GM21381 (cell line): ENCODE data around the gene HTT.
"Not testable (repeated sequence)": the region's sequence is repeated elsewhere in the genome, so short reads cannot be mapped to it uniquely, and the experiment has no call there.

Experiments
- ATAC-seq: cut with Tn5 transposase; IDR thresholded peaks from one replicate; pipeline ENCODE4 v1.9.1; 2021; ENCODE audit warnings: mild to moderate bottlenecking, moderate library complexity; ENCODE audit not compliant: unreplicated experiment

Gene HTT

DNA sequence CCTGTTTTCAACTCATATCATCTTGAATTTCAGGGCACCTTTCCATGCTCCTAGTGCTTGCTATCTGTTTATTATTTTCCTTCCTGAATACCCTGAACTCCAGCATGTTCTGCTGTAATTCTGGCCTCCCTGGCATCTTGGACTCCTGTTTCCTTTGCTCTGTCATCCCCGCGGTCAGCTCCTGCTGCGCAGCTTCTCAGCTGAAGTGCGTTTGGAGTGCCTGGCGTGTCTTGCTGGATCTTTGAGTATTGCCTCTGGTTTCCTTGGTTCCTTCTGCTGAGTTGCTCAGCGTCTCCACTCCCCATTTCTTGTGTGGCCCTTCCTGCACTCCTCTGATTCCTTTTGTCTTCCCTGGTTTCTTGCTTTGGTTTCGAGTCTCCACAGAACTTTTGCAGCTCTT, 84.4 kb downstream of the HTT start:
- no peak for ATAC-seq

DNA sequence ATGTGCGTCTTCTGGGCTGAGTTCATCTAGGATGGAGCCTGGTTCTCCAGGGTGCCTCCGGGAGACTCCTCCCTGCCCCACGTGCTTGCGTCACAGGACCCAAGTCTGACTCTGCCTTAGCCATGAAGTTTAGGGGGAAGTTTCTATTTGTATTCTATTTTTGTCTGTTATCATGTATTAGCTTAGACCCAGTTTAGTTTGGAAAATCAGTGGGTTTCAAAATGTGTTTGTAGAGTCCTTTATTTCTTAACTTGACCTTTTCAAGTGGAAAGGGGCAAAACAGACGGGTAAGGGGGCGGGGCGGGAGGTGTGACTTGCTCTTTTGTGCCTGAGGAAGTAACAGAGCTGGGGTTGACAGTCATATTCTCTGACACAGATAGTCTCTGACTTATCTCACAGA, 86.0 kb downstream of the HTT start:
- no peak for ATAC-seq

DNA sequence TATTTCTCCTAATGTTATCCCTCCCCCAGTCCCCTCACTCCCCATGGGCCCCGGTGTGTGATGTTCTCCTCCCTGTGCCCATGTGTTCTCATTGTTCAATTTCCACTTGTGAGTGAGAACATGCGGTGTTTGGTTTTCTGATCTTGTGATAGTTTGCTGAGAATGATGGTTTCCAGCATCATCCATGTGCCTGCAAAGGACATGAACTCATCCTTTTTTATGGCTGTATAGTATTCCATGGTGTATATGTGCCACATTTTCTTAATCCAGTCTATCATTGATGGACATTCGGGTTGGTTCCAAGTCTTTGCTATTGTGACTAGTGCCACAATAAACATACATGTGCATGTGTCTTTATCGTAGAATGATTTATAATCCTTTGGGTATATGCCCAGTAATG, 86.6 kb downstream of the HTT start:
- not testable (repeated sequence) for ATAC-seq

DNA sequence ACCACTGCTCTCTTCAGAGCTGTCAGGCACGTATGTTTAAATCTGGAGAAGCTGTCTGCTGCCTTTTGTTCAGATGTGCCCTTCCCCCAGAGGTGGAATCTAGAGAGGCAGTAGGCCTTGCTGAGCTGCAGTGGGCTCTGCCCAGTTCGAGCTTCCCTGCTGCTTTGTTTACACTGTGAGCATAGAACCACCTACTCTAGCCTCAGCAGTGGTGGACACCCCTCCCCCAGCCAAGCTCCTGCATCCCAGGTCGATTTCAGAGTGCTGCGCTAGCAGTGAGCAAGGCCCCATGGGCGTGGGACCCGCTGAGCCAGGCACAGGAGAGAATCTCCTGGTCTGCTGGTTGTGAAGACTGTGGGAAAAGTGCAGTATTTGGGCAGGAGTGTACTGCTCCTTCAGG, 92.0 kb downstream of the HTT start:
- ATAC-seq, result not testable (repeated sequence)

DNA sequence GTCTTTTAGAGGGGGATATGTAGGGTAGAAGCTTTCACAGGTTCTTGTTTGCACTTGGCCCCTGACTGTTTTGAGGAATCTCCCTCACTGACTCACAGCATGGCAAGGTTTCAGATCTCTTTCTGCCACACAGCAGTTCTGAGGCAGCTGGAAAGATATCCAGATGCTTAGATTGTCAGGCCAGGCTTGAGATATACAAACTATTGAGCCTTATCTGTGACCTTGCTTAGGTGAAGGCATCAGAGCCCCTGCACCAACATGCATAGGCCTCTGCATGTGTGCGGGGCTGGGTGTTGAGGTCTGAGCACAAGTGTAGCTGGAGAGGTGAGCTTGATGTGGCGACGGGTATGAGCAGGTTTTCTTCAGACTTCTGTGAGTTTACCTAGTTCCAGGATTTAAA, 93.5 kb downstream of the HTT start:
- no peak for ATAC-seq

DNA sequence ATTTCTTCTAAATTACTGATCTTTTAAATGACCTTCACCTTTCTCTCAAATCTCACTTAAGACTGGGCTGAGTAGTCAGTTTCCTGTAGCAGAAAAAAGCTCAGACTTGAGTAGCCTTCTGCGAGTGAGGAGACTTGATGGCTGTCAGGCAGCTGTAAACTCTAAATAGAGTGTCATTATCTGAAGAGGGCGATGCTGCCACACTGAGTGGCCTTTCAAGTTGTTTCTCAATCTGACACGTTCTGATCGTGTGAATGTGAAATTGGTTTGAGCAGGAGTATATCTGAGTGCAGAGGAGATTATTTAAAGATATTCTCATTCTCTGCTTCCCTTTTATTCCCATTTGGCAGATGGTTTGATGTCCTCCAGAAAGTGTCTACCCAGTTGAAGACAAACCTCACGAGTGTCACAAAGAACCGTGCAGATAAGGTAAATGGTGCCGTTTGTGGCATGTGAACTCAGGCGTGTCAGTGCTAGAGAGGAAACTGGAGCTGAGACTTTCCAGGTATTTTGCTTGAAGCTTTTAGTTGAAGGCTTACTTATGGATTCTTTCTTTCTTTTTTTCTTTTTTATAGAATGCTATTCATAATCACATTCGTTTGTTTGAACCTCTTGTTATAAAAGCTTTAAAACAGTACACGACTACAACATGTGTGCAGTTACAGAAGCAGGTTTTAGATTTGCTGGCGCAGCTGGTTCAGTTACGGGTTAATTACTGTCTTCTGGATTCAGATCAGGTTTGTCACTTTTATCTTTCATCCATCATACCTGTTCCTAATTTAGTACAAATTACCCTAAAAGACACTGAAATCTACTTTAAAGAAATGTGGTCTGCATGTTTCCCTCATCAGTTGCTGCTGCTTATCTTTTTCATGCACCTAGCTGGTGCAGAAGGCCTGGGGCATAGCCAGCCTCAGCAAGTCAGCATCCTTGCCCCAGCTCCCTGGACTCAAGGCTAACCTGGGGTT, 100.2 kb downstream of the HTT start:
- no peak for ATAC-seq

DNA sequence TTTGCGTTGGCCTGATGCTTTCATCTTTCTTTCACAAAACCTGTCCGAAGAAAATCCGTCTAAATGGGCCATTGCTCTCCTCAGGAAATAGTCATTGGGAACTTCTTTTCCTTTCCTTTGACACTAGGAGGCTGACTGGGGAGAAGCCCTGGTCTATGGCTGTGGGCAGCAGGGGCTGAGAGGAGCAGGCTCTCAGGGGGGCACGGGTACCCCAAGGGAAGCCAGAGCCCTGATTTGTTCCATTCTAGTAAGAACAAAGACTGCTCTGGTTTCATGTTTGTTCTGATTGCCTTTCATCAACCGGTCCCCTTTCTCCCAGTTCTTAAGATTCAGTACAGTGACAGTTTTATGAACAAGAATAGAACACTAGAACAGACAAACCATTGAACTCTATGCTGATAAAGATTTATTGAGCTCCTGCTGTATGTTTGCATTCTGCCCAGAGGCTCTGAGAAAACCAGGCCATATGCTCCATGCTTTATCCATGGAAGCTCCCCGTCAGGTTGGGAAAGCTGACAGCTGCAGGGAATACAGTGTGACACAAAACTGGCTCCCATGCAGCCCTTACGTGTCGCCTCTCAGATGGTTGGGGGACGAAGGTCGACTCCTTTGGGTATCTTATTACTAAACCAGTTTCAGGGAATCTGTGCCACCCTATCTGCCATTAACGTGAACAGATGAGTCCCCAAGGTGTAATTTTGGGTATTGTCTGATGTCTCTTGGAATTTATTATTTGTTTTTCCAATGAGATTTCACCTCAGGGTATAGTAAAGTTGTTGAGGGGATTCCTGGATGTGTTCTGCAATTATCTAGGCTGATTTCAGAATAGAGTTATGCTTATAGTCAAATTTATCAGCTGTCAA, 102.1 kb downstream of the HTT start:
- no peak for ATAC-seq

DNA sequence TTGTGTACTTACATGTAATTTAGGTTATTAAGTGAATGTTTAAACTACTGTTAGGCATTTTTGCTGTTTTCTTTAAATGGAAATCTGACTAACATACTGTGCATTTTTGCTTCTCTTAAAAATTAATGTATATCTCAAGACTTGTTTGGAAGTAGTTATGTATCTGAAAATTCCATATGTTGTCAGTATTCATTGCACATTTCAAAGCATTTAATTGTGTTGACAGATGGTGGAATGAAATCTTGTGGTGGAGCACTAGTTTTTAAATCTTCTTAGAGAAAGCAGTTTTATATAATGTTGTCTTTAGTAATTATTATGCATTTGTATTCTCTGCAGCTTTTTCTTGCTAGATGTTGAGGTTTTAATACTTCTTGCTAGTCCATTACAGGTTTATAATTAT, 102.9 kb downstream of the HTT start:
- ATAC-seq, result no peak

DNA sequence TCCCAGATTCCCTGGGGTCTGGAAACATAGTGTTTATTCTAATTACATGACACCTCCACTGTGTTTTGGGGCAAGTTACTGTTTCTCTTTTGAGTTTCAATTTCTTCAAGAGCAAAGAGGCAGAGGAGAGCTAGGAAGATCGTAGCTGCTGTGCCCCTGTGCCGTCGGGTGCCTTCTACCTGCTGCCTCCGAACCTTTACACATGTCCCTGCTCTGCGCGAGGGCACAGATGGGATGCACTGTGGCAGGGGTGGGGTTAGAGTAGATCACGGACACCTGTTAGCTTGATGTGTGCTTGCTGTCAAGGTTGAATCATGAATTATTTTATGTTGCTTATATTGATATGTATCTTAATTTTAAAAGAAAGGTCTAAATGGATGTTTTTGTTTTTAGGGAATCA, 103.4 kb downstream of the HTT start:
- no peak for ATAC-seq

DNA sequence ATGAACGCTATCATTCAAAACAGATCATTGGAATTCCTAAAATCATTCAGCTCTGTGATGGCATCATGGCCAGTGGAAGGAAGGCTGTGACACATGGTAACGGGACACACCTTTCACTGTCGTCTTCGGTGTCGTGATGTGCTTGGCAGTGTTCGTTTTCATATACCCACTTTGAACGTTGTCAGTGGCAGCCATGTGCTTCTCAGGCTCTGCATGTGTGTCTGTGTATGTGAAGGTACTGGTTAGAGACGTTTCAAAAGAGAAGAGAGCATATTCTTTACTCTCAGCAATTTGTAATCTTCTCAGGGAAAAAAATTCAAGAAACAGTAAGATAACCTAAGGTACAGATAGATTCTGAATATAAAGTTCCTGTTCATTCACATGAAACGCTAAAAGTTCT, 103.9 kb downstream of the HTT start:
- ATAC-seq, result no peak

DNA sequence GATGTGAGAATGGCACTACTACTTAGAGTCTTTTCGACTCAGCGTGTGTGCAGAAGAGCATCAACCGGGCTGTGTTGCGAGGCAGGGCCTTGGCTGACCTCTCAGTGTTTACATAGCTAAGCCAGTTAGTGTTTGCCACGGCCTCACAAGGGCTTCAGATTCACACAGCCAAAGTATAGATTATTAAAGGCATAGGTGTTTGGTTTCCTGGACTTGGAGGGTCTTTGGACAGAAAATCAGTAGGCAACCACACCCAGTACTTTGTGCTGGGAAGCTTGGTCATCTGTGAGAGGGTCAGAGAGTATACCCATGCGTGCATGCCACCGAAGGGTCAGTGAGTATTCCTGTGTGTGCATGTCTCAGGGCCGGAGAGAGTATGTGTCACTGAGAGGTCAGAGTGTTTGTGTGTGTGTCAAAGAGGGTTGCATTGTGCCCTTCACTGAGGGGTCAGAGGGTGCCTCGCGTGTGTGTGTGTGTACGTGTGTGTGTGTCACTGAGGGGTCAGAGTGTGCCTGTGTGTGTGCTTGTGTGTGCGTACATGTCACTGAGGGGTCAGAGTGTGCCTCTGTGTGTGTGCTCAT, 104.7 kb downstream of the HTT start:
- no peak for ATAC-seq

DNA sequence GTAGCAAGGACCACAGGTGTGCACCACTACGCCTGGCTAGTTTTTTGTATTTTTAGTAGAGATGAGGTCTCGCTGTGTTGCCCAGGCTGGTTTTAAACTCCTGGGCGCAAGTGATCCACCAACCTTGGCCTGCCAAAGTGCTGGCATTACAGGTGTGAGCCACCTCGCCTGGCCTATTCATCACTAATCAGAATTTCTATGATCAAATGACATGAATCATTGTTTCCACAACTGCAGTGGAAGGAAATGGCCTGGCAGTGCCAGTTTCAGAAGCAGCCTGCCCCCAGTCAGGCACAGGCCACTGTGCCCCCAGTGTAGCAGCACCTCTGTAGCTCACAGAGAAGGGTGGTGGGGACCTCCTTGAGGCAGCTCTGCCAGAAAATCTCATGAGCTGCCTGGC, 108.5 kb downstream of the HTT start:
- ATAC-seq, result no peak

DNA sequence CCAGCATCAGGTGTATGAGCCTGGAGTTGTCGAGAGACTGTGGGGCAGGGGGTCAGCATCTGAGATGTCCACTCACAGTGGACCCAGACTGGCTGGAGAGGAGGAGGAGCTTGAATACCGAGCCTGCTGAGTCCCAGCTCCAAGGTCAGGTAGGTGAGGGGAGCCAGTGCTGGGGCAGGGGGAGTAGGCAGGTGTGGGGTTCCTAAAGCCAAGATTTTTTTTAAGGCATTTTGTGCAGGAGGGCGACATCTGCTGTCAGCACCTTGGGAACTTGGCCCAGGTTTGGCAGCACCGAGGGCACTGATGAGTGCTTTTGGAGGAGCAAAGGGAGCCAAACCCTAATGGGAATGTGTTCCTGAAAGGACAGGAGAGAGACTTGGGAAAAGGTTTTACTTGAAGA, 110.2 kb downstream of the HTT start:
- ATAC-seq, result no peak

DNA sequence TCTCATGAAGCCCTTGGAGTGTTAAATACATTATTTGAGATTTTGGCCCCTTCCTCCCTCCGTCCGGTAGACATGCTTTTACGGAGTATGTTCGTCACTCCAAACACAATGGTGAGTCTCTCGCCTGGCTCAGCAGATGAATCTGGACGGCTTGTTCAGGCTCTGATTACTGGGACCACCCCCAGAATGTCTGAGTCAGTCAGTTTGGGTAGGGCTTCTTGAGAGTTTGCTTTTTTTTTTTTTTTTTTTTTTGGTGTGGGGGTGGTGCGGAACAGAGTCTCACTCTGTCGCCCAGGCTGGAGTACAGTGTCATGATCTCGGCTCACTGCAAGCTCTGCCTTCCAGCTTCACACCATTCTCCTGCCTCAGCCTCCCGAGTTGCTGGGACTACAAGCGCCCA, 112.1 kb downstream of the HTT start:
- no peak for ATAC-seq

DNA sequence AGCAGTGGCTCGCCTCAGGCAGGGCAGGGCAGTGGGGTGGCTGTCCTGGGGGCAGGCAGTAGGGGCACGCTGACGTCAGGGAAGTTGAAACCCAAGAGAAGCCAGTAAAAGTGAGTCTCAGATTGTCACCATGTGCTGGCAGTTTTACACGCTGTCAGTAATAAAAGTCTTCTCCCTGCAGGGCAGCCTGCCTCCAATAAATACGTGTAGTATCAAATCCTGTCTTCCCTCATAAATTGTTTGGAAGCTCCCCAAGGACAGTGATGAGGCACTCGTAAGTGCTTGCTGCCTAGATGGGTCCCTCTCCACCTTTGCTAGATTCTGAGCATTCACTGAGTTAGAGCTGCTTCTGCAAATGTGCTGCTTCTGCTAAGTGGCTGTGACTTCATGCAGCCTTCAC, 113.6 kb downstream of the HTT start:
- ATAC-seq, result no peak

DNA sequence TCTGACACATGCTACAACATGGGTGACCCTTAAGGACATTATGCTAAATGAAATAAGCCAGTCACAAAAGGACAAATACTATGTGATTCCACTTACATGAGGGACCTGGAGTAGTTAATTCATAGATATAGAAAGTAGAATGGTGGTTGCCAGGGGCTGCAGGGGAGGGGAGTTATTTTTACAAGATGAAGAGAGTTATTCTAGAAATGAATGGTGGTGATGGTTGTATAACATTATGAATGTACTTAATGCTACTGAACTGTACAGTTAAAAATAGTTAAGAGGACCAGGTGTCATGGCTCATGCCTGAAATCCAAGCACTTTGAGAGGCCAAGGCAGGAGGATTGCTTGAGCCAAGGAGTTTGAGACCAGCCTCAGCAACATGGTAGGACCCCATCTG, 115.0 kb downstream of the HTT start:
- ATAC-seq, result no peak

DNA sequence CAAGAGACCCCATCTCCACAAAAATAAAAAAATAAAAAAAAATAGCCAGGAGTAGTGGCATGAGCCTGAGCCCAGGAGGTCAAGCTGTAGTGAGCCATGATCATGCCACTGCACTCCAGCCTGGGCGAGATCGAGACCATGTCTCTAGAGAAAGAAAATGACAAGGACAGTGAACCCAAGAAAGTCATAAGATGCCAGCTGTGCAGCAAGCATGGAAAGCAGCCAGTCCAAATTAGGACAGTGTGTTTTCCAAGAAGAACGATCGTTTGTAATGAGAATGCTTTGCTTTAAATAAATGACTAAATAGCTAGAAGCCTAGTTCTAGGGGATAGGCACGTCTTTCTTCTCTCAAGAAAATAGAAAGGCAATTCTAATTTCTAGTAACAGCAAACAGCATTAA, 116.1 kb downstream of the HTT start:
- ATAC-seq, result no peak

DNA sequence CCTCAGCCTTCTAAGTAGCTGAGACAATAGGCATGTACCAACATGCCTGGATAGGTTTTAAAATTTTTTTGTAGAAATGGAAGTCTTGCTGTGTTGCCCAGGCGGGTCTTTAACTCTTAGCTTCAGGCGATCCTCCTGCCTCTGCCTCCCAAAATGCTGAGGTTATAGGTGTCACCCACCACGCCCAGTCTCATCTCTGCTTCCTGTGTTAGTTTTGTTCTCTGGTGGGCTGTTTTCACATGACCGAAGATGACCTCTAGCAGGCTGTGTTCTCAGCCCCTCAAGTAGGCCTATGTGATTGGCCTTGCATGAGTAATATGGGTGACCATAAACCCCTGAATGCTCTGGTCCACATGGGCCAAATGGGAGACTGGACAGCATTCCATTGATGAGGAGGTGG, 117.7 kb downstream of the HTT start:
- ATAC-seq, result no peak

DNA sequence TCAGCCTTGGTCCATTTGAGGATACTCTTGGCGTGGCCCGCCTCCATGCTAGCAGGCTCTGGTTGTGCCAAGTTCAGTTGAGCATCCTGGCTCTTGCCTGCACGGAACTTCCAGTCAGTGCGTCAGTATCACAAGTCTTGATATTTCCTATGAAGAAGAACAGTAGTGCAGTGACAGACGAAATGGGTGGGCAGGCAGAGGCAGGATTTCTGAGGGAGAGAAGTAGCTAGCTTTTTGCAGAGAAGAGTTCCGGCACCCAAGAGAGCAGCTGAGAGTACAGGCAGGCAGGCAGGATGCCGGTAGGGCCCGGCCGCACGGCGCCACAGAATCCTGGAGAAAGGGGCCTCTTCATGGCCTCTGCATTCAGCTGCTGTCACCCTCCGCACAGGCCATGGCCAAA, 118.3 kb downstream of the HTT start:
- no peak for ATAC-seq

DNA sequence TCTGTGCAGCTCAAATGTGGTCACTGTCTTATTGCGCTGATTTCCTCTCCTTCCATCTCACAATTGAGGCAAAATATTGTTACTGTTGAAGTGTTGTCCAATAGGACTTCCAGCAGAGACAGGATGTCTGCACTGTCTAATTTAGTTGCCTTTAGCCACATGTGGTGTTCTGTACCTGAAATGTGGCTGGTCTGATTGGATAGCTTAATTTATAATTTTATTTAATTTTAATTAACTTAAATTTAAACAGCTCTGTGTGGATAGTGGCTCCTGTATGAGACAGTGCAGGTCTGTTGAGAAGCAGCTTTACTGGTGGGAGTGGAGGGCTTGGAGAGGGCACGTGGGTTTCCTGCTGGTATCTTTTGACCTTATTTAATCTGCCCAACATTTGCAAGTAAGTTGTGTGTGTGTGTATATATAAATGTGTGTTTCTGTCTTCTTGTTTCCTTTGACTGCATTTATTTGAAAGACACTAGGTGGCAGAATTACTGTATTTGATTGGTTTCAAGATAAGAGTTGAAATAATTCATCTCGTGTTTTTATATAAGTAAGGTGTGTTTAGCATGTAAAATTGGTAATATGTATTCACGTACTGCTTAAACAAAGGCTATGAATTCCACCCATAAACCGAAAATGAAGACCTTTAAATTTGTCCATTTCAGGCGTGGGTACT, 119.2 kb downstream of the HTT start:
- no peak for ATAC-seq
